Measurements from ENCODE around the gene PAK3.

PAK3 gene

GRCh38 chrX:111088628-111089027 is 7.4 kb upstream of the PAK3 start:
- no peak for DNase-seq (ENCODE audit: insufficient read length, low spot score)
- no peak for TF ChIP-seq CTCF (IDR thresholded peaks at IDR 0.05; ENCODE audit: insufficient read depth, missing control alignments)
- no peak for FAIRE-seq

- TF ChIP-seq CTCF (IDR thresholded peaks at IDR 0.05; ENCODE audit: insufficient read depth, missing control alignments): no peak
- DNase-seq (ENCODE audit: insufficient read length, low spot score) (no peak), FAIRE-seq (no peak)
Observed at GRCh38 chrX:111090458-111090857, 5.5 kb upstream of the PAK3 start.

GRCh38 chrX:111098874-111099273 is 2.9 kb downstream of the PAK3 start:
- FAIRE-seq: peak; percentile 51
- peak; percentile 38 for TF ChIP-seq CTCF (IDR thresholded peaks at IDR 0.05; ENCODE audit: insufficient read depth, missing control alignments)
- DNase-seq (ENCODE audit: insufficient read length, low spot score): no peak

GRCh38 chrX:111100191-111100590 is 4.2 kb downstream of the PAK3 start:
- no peak for FAIRE-seq
- no peak for DNase-seq (ENCODE audit: insufficient read length, low spot score)
- TF ChIP-seq CTCF (IDR thresholded peaks at IDR 0.05; ENCODE audit: insufficient read depth, missing control alignments): peak; percentile 41

GRCh38 chrX:111101580-111101979 is 5.6 kb downstream of the PAK3 start:
- FAIRE-seq: no peak
- DNase-seq (ENCODE audit: insufficient read length, low spot score): no peak
- TF ChIP-seq CTCF (IDR thresholded peaks at IDR 0.05; ENCODE audit: insufficient read depth, missing control alignments): no peak

- DNase-seq (ENCODE audit: insufficient read length, low spot score) (no peak), FAIRE-seq (no peak)
- no peak for TF ChIP-seq CTCF (IDR thresholded peaks at IDR 0.05; ENCODE audit: insufficient read depth, missing control alignments)
Observed at GRCh38 chrX:111102636-111103035, 6.6 kb downstream of the PAK3 start.

GRCh38 chrX:111103246-111103645 is 7.3 kb downstream of the PAK3 start:
- DNase-seq (ENCODE audit: insufficient read length, low spot score) (no peak), FAIRE-seq (no peak)
- TF ChIP-seq CTCF (IDR thresholded peaks at IDR 0.05; ENCODE audit: insufficient read depth, missing control alignments): no peak
